ENCODE measurements around the gene PNPLA8. TPM values are rescaled to one million over a fixed set of nuclear protein-coding genes. Genes with fewer than 3 reads are reported as not detected.

PNPLA8 gene
- total RNA-seq, 1 donor from 2014 or later: 29.5 TPM

- no peaks in the 10 kb centered on the region for H3K9me3 Mint-ChIP-seq (ENCODE audit: unreplicated experiment)
- no peaks in the 10 kb centered on the region for H3K36me3 Mint-ChIP-seq (ENCODE audit: unreplicated experiment)
- no peak overlapping the region for H3K4me3 Mint-ChIP-seq (ENCODE audit: unreplicated experiment)
- no peak for TF ChIP-seq CTCF (IDR thresholded peaks at IDR 0.05)
- DNase-seq (ENCODE audit: extremely low spot score, unreplicated experiment): no peak
- H3K27me3 Mint-ChIP-seq (ENCODE audit: unreplicated experiment): peaks cover 7% of the 10 kb centered on the region
- H3K27ac Mint-ChIP-seq (ENCODE audit: unreplicated experiment): no peak overlapping the region
- no peaks in the 10 kb centered on the region for H3K4me1 Mint-ChIP-seq (ENCODE audit: unreplicated experiment)
Observed at GRCh38 chr7:108537229-108537628, 11.3 kb upstream of the PNPLA8 start.

- Mint-ChIP-seq H3K27me3 (ENCODE audit: unreplicated experiment) (peaks cover 7% of the 10 kb centered on the region), H3K9me3 (ENCODE audit: unreplicated experiment) (no peaks in the 10 kb centered on the region), H3K4me1 (ENCODE audit: unreplicated experiment) (no peaks in the 10 kb centered on the region)
Observed at GRCh38 chr7:108535744-108536143, 9.8 kb upstream of the PNPLA8 start.

GRCh38 chr7:108535257-108535656 lies 9.3 kb upstream of the PNPLA8 start:
- no peak for TF ChIP-seq CTCF (IDR thresholded peaks at IDR 0.05)
- no peak for DNase-seq (ENCODE audit: extremely low spot score, unreplicated experiment)
- Mint-ChIP-seq H3K27ac (ENCODE audit: unreplicated experiment) (no peak overlapping the region), H3K4me1 (ENCODE audit: unreplicated experiment) (no peaks in the 10 kb centered on the region), H3K9me3 (ENCODE audit: unreplicated experiment) (no peaks in the 10 kb centered on the region), H3K4me3 (ENCODE audit: unreplicated experiment) (no peak overlapping the region), H3K36me3 (ENCODE audit: unreplicated experiment) (no peaks in the 10 kb centered on the region), H3K27me3 (ENCODE audit: unreplicated experiment) (peaks cover 7% of the 10 kb centered on the region)

More at GRCh38 chr7:108535744-108536143, 9.8 kb upstream of the PNPLA8 start:
- Mint-ChIP-seq H3K4me3 (ENCODE audit: unreplicated experiment) (no peak overlapping the region), H3K36me3 (ENCODE audit: unreplicated experiment) (no peaks in the 10 kb centered on the region), H3K27ac (ENCODE audit: unreplicated experiment) (no peak overlapping the region)
- no peak for DNase-seq (ENCODE audit: extremely low spot score, unreplicated experiment)
- TF ChIP-seq CTCF (IDR thresholded peaks at IDR 0.05): no peak

- no peak for DNase-seq (ENCODE audit: extremely low spot score, unreplicated experiment)
- no peak overlapping the region for H3K27ac Mint-ChIP-seq (ENCODE audit: unreplicated experiment)
- no peak overlapping the region for H3K4me3 Mint-ChIP-seq (ENCODE audit: unreplicated experiment)
- TF ChIP-seq CTCF (IDR thresholded peaks at IDR 0.05): no peak
- no peaks in the 10 kb centered on the region for H3K4me1 Mint-ChIP-seq (ENCODE audit: unreplicated experiment)
- H3K9me3 Mint-ChIP-seq (ENCODE audit: unreplicated experiment): no peaks in the 10 kb centered on the region
- H3K36me3 Mint-ChIP-seq (ENCODE audit: unreplicated experiment): no peaks in the 10 kb centered on the region
- H3K27me3 Mint-ChIP-seq (ENCODE audit: unreplicated experiment): peaks cover 7% of the 10 kb centered on the region
Observed at GRCh38 chr7:108533712-108534111, 7.8 kb upstream of the PNPLA8 start.

GRCh38 chr7:108529341-108529740 lies 3.4 kb upstream of the PNPLA8 start:
- TF ChIP-seq CTCF (IDR thresholded peaks at IDR 0.05): no peak
- no peaks in the 10 kb centered on the region for H3K27me3 Mint-ChIP-seq (ENCODE audit: unreplicated experiment)
- DNase-seq (ENCODE audit: extremely low spot score, unreplicated experiment): no peak
- no peaks in the 10 kb centered on the region for H3K9me3 Mint-ChIP-seq (ENCODE audit: unreplicated experiment)
- peaks cover 12% of the 10 kb centered on the region for H3K4me1 Mint-ChIP-seq (ENCODE audit: unreplicated experiment)
- no peak overlapping the region for H3K27ac Mint-ChIP-seq (ENCODE audit: unreplicated experiment)
- H3K36me3 Mint-ChIP-seq (ENCODE audit: unreplicated experiment): no peaks in the 10 kb centered on the region
- H3K4me3 Mint-ChIP-seq (ENCODE audit: unreplicated experiment): no peak overlapping the region
